GM12878 (cell line): ENCODE results near the gene CIB4. TPM values are rescaled to one million over a fixed set of nuclear protein-coding genes. Genes with fewer than 3 reads are reported as not detected.

Experiments used
- ATAC-seq: fragments of 200-7000 bp; cut with Tn5 transposase; 3 replicates; pipeline ENCODE4 v1.9.1; 2020; ENCODE audit warnings: mild to moderate bottlenecking, moderate library complexity
- BruUV-seq: library from RNA; stranded (reverse); fragments of 400-500 nt; replicated peaks from 2 replicates; lab custom pipeline; 2021; lab: Mats Ljungman, UMichigan
- CTCF ChIA-PET: fragments of 300-600 bp; sonication (Branson Sonifier 250); formaldehyde crosslinking; extraction: SDS; loops from one replicate; lab custom pipeline; 2021; ENCODE audit warnings: inconsistent platforms; lab: Yijun Ruan, JAX
- POLR2A ChIA-PET: fragments of 350-600 bp; formaldehyde crosslinking; extraction: SDS; loops from one replicate; lab custom pipeline; 2021; ENCODE audit warnings: inconsistent platforms; lab: Charles Lee
- RAD21 ChIA-PET: fragments of 300-600 bp; sonication (Branson Sonifier 250); formaldehyde crosslinking; loops from one replicate; lab custom pipeline; 2023; ENCODE audit warnings: antibody characterized with exemption; ENCODE audit not compliant: unreplicated experiment; lab: Charles Lee
- SMC1A ChIA-PET: fragments of 300-600 bp; sonication (Branson Sonifier 250); formaldehyde crosslinking; loops from one replicate; lab custom pipeline; 2023; ENCODE audit not compliant: unreplicated experiment, uncharacterized antibody; lab: Charles Lee
- DNase-seq: peaks from one replicate; pipeline ENCODE4 v3.0.0-alpha.2; 2011; ENCODE audit warnings: low read depth, low spot score
- FAIRE-seq: peaks from 3 replicates; lab custom pipeline; 2011; peaks lifted over from hg19 to GRCh38; lab: Jason Lieb, UNC
- H2AFZ ChIP-seq: 2 replicates; pipeline ENCODE4 v1.6.0; 2011; ENCODE audit warnings: low read depth, low read length, control low read depth; ENCODE audit not compliant: control insufficient read depth
- H3K27ac ChIP-seq: 2 replicates; pipeline ENCODE4 v1.5.1; 2011; ENCODE audit warnings: control low read depth; ENCODE audit not compliant: control insufficient read depth, insufficient read depth
- H3K27me3 ChIP-seq, 2 experiments: replicated peaks in 1 of 2; 2 replicates each; pipeline versions ENCODE4 v1.6.0 to v1.6.1; 2011; ENCODE audit warnings: low read length in 1 of 2; ENCODE audit not compliant: control insufficient read depth in 2 of 2, insufficient read depth in 2 of 2
- H3K36me3 ChIP-seq, 2 experiments: 2 replicates each; pipeline ENCODE4 v1.5.1; 2011; ENCODE audit warnings: low read length in 1 of 2; ENCODE audit not compliant: control insufficient read depth in 2 of 2, insufficient read depth in 2 of 2
- H3K4me1 ChIP-seq: 2 replicates; pipeline ENCODE4 v1.6.1; 2011; ENCODE audit warnings: mild to moderate bottlenecking, low read length, moderate library complexity, mixed read lengths; ENCODE audit not compliant: control insufficient read depth, insufficient read depth
- H3K4me2 ChIP-seq: 2 replicates; pipeline ENCODE4 v1.6.0; 2011; ENCODE audit warnings: control low read depth; ENCODE audit not compliant: control insufficient read depth, insufficient read depth
- H3K4me3 ChIP-seq: fragments of 200-600 bp; sonication (generic); 2 replicates; pipeline ENCODE4 v1.5.1; 2016
- H3K79me2 ChIP-seq: 2 replicates; pipeline ENCODE4 v1.6.0; 2011; ENCODE audit warnings: low read length; ENCODE audit not compliant: control insufficient read depth, insufficient read depth
- H3K9ac ChIP-seq: 2 replicates; pipeline ENCODE4 v1.8.0; 2011; ENCODE audit warnings: low read length, control low read depth, mixed read lengths; ENCODE audit not compliant: control insufficient read depth, insufficient read depth
- H3K9me3 ChIP-seq: replicated peaks from 3 replicates; pipeline ENCODE4 v1.5.1; 2011; ENCODE audit warnings: mild to moderate bottlenecking, low read length; ENCODE audit not compliant: control insufficient read depth, insufficient read depth
- H4K20me1 ChIP-seq: 2 replicates; pipeline ENCODE4 v1.6.0; 2011; ENCODE audit not compliant: control insufficient read depth, insufficient read depth
- ATF7 ChIP-seq: fragments of 450-650 bp; IDR thresholded peaks from 2 replicates; pipeline ENCODE4 v1.6.1; 2016; ENCODE audit warnings: low read depth, mild to moderate bottlenecking
- BRCA1 ChIP-seq: IDR thresholded peaks from 2 replicates; pipeline ENCODE4 v1.6.1; 2011; ENCODE audit warnings: low read depth, low read length, improper control_type of control experiment
- CHD2 ChIP-seq: IDR thresholded peaks from 2 replicates; pipeline ENCODE4 v1.6.1; 2011; ENCODE audit warnings: low read depth, low read length, improper control_type of control experiment, borderline replicate concordance
- MEF2A ChIP-seq: IDR thresholded peaks from 2 replicates; pipeline ENCODE4 v1.6.1; 2011; ENCODE audit warnings: low read depth, mild to moderate bottlenecking, low read length, moderate library complexity; ENCODE audit not compliant: insufficient read depth
- ZNF207 ChIP-seq: fragments of 450-650 bp; IDR thresholded peaks from 2 replicates; pipeline ENCODE4 v1.6.1; 2014; ENCODE audit warnings: antibody characterized with exemption, mild to moderate bottlenecking, borderline replicate concordance
- WGBS: methylation state at CpG from one replicate; pipeline ENCODE4 v1.1.6; 2016; ENCODE audit warnings: low lambda C conversion rate; ENCODE audit not compliant: insufficient replicate concordance, insufficient coverage; ENCODE audit errors: missing lambda C conversion rate; 5-methylcytosine and 5-hydroxymethylcytosine counted together
- in situ Hi-C: fragments of 300-500 bp; cut with MboI; formaldehyde crosslinking; loops from 9 replicates; pipeline ENCODE4 v1.14.3; 2018; ENCODE audit warnings: mixed read lengths
- intact Hi-C: fragments of 100-400 bp; cut with micrococcal nuclease; formaldehyde crosslinking; loops from one replicate; pipeline ENCODE4 v1.14.2; 2022; ENCODE audit not compliant: unreplicated experiment
- polyA plus RNA-seq, 11 experiments: library from polyadenylated mRNA; depleted of rRNA in 4 of 11; unstranded in 6 of 11; stranded (reverse) in 5 of 11; fragments of >200 nt; fragmentation: Nextera tagmentation in 4 of 11; fragmentation: Illumina TruSeq in 1 of 11; extraction: Ambion mirVana in 4 of 11; extraction: Trizol in 1 of 11; gene quantifications; 1 replicate in 1 of 11; 2 replicates in 10 of 11; pipeline versions ENCODE4 v1.2.1 to v1.2.3, GENCODE V29; 2011 to 2016; ENCODE audit warnings: inconsistent platforms in 2 of 11, missing spikeins in 2 of 11, low read depth in 1 of 11
- total RNA-seq, 4 experiments: library from RNA; depleted of rRNA in 3 of 4; stranded (reverse); fragments of >200 nt in 3 of 4; fragmentation: Illumina TruSeq in 1 of 4; extraction: Trizol in 1 of 4; gene quantifications; 2 replicates each; pipeline versions ENCODE4 v1.2.1 to v1.2.3, GENCODE V29; 2013 to 2021

The CIB4 gene
- total and polyA plus RNA-seq, 10 of the 15 experiments (the other 5 are each of a cell fraction or from before 2014, with no cell fraction given): not detected

- FAIRE-seq: no peak
- Histone ChIP-seq H3K27ac (no peak overlapping the region), H3K79me2 (no peaks in the 10 kb centered on the region), H2AFZ (no peak overlapping the region), H3K4me2 (no peak overlapping the region), H3K4me3 (no peak overlapping the region), H3K9me3 (no peaks in the 10 kb centered on the region), H3K27me3 (no peaks in the 10 kb centered on the region; a peak in 1 of 4 replicates), H3K36me3 (no peaks in the 10 kb centered on the region), H3K4me1 (no peaks in the 10 kb centered on the region), H3K9ac (no peak overlapping the region), H4K20me1 (no peaks in the 10 kb centered on the region)
- POLR2A ChIA-PET: no interaction called here
- RAD21 ChIA-PET: no interaction called here
- no peak for ATAC-seq
- in situ Hi-C loops (no loop called here), intact Hi-C loops (no loop called here)
- TF ChIP-seq BRCA1: no peak
- TF ChIP-seq MEF2A: no peak
- SMC1A ChIA-PET: no interaction called here
- CTCF ChIA-PET: interaction anchor here (0.6 kb wide), 1 partner anchor 11 kb away, joined by 3 read pairs; no protein-coding TSS in a partner anchor
- DNase-seq: no peak
- WGBS: 20% methylated on average over 3 of the region's 3 CpGs
- BruUV-seq: no TSS peak
Observed at GRCh38 chr2:26647981-26648380, 6.8 kb upstream of the CIB4 start.

GRCh38 chr2:26646986-26647672, 6.0 kb upstream of the CIB4 start:
- H2AFZ ChIP-seq: no peak overlapping the region
- peaks cover 0 to 2% of the 10 kb centered on the region in 2 experiments; a peak in 2 of 4 replicates for H3K27me3 ChIP-seq
- RAD21 ChIA-PET: no interaction called here
- H4K20me1 ChIP-seq: no peaks in the 10 kb centered on the region
- in situ Hi-C loops (no loop called here), intact Hi-C loops (no loop called here)
- ATAC-seq (no peak), FAIRE-seq (no peak), DNase-seq (no peak)
- H3K9ac ChIP-seq: no peak overlapping the region
- no peak overlapping the region for H3K4me2 ChIP-seq
- H3K4me3 ChIP-seq: no peak overlapping the region
- H3K27ac ChIP-seq: no peak overlapping the region
- SMC1A ChIA-PET: interaction anchor here (1.1 kb wide), 1 partner anchor 40 kb away, joined by 4 read pairs; no protein-coding TSS in a partner anchor
- no peaks in the 10 kb centered on the region for H3K9me3 ChIP-seq
- no peaks in the 10 kb centered on the region for H3K79me2 ChIP-seq
- CTCF ChIA-PET: interaction anchor here (0.6 kb wide), 1 partner anchor 12 kb away, joined by 3 read pairs; no protein-coding TSS in a partner anchor
- no TSS peak for BruUV-seq
- POLR2A ChIA-PET: no interaction called here
- no peaks in the 10 kb centered on the region for H3K4me1 ChIP-seq
- H3K36me3 ChIP-seq: no peaks in the 10 kb centered on the region
- WGBS: 43% methylated on average over 6 of the region's 6 CpGs
- no peak for TF ChIP-seq ZNF207
- TF ChIP-seq ATF7: no peak
- TF ChIP-seq CHD2: no peak
- TF ChIP-seq, all 136 proteins: peak for 0
